Measurements from ENCODE around the gene PTK7. TPM values are rescaled to one million over a fixed set of nuclear protein-coding genes. Genes with fewer than 3 reads are reported as not detected.

The PTK7 gene
- total RNA-seq, 4 donors from 2014 or later: 6.8 to 10.8 (median 8.0) TPM

DNA sequence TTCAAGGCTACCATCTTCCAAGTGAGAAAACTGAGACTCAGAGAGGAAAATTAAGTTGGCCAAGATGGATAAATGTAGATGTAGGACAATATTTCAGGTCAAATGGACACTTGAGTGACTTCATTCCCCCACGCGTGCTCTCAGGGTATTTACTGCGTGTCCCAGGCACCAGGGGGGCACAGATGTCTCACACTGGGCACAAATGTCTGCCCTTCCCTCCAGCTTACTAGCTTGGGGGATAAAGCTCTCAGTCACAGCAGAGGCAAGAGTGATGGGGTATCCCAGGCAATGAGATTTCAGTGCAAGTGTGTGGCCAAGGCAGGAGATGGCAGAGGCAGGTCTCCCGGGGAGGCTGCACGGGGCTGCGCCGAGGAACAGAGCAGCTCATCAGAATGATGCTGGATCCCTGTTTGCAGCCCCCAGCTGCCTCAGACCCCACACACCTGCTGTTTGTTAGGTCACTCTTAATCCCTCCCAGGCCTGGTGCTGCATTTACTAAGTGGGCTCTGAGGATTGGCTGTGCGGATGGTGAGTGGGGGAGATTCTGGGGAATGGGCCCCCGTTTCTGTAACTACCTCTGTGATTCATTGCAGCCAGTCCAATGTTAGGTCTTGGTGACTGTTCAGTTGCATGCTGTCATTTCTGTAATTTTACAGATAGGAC lies 44.1 kb downstream of the PTK7 start:
- H3K27ac ChIP-seq (replicated peaks in 1 of 4): peak overlapping the region in 1 of 4 donors; percentile 57
- DNase-seq (ENCODE audit: extremely low spot score): no peak

DNA sequence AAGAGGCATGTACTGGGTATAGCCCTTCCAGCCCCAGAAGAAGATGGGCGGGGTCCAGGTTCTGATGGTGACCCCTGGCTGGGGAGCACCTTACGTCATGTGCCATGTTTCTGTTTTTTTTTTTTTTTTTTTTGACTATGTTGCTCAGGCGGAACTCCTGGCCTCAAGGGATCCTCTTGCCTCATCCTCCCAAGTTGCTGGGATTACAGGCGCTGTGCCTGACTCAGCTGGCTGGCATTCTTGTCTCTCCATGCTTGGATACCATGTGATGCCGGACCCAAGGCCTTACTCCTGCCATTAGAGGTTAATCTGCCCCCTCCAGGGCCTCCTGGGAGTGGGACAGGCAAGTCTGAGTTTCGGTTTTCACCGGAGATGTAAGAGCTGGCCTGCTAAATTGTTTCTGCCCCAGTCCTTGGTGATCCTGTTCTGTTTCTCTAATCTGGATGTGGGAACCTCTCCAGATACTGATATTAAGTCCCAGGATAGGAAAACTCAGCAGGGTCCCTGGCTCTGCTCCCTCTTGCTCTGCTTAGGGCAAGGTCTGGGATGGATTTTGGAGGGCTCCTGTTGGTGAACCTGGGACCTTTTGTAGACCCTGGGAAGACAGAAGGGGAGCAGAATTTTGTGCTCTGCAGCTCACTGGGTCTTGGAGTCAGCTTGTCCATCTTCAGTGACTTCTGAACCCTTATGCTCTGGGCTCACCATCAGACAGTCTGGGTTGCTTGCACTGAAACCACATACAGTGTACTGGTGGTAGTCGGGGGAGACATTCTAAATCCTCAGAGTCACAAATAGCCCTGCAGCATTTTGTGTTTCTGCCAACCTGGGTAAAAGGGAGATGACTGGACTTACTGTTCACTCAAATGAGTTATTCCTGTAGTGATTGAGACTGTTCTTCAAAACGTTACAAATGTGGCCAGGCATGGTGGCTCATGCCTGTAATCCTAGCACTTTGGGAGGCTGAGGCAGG lies 45.1 kb downstream of the PTK7 start:
- DNase-seq (ENCODE audit: extremely low spot score): no peak
- TF ChIP-seq EP300 (IDR thresholded peaks at IDR 0.05): no peak
- TF ChIP-seq POLR2A (IDR thresholded peaks at IDR 0.05; ENCODE audit: low read depth): no peak
- TF ChIP-seq, protein P1, sequence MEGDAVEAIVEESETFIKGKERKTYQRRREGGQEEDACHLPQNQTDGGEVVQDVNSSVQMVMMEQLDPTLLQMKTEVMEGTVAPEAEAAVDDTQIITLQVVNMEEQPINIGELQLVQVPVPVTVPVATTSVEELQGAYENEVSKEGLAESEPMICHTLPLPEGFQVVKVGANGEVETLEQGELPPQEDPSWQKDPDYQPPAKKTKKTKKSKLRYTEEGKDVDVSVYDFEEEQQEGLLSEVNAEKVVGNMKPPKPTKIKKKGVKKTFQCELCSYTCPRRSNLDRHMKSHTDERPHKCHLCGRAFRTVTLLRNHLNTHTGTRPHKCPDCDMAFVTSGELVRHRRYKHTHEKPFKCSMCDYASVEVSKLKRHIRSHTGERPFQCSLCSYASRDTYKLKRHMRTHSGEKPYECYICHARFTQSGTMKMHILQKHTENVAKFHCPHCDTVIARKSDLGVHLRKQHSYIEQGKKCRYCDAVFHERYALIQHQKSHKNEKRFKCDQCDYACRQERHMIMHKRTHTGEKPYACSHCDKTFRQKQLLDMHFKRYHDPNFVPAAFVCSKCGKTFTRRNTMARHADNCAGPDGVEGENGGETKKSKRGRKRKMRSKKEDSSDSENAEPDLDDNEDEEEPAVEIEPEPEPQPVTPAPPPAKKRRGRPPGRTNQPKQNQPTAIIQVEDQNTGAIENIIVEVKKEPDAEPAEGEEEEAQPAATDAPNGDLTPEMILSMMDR (IDR thresholded peaks at IDR 0.05): no peak
- peak; percentile 42 to 48 for TF ChIP-seq POLR2AphosphoS5 (IDR thresholded peaks at IDR 0.05)

More for the DNA sequence above, 44.1 kb downstream of the PTK7 start:
- Histone ChIP-seq H3K4me1 (peaks cover 3 to 30% (median 27%) of the 10 kb centered on the region in 4 donors), H3K36me3 (no peaks in the 10 kb centered on the region), H3K27me3 (no peaks in the 10 kb centered on the region), H3K4me3 (no peak overlapping the region), H3K9me3 (no peaks in the 10 kb centered on the region)
- TF ChIP-seq, protein P1 (IDR thresholded peaks at IDR 0.05): no peak
- no peak for TF ChIP-seq POLR2A (IDR thresholded peaks at IDR 0.05; ENCODE audit: low read depth)
- WGBS: 89% methylated on average over 9 of the region's 9 CpGs
- intact Hi-C loops (cut with DNase I): no loop called here

DNA sequence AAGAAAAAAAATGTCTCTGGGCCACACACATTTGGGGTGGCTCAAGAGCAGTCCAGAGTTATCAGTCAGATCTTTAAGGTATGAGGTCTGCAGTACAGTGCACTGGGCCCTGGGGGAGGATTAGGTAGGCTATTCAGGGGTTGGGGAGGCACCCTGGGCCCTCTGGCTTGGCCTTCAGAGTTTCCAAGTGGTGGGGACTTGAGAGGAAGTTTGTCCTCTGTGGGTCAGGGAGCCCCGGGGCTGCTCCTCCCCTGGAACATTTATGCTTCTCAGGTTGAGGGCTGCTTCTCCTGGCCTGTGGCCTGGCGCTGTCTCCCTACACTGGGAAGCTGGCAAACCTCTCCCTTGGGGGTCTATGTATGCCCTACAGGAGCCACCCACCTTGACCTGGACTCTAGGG lies 46.0 kb downstream of the PTK7 start:
- DNase-seq (ENCODE audit: extremely low spot score): no peak
- Histone ChIP-seq H3K27me3 (no peaks in the 10 kb centered on the region), H3K4me3 (no peak overlapping the region), H3K27ac (replicated peaks in 1 of 4) (peak overlapping the region in 1 of 4 donors; percentile 71), H3K4me1 (peaks cover 3 to 30% (median 27%) of the 10 kb centered on the region in 4 donors), H3K36me3 (no peaks in the 10 kb centered on the region), H3K9me3 (no peaks in the 10 kb centered on the region)
- 79% methylated on average over 2 of the region's 2 CpGs for WGBS
- intact Hi-C loops (cut with DNase I): no loop called here
- TF ChIP-seq EP300 (IDR thresholded peaks at IDR 0.05): no peak
- TF ChIP-seq, protein P1 (IDR thresholded peaks at IDR 0.05): no peak
- TF ChIP-seq POLR2A (IDR thresholded peaks at IDR 0.05; ENCODE audit: low read depth): no peak
- TF ChIP-seq POLR2AphosphoS5 (IDR thresholded peaks at IDR 0.05): no peak

More for the DNA sequence above, 45.1 kb downstream of the PTK7 start:
- intact Hi-C loops (cut with DNase I): no loop called here
- 46% methylated on average over 9 of the region's 9 CpGs for WGBS
- Histone ChIP-seq H3K27me3 (no peaks in the 10 kb centered on the region), H3K4me1 (peaks cover 3 to 30% (median 27%) of the 10 kb centered on the region in 4 donors), H3K36me3 (no peaks in the 10 kb centered on the region), H3K9me3 (no peaks in the 10 kb centered on the region), H3K27ac (replicated peaks in 1 of 4) (peak overlapping the region in 3 of 4 donors; percentile 26 to 68 (median 57)), H3K4me3 (no peak overlapping the region)

DNA sequence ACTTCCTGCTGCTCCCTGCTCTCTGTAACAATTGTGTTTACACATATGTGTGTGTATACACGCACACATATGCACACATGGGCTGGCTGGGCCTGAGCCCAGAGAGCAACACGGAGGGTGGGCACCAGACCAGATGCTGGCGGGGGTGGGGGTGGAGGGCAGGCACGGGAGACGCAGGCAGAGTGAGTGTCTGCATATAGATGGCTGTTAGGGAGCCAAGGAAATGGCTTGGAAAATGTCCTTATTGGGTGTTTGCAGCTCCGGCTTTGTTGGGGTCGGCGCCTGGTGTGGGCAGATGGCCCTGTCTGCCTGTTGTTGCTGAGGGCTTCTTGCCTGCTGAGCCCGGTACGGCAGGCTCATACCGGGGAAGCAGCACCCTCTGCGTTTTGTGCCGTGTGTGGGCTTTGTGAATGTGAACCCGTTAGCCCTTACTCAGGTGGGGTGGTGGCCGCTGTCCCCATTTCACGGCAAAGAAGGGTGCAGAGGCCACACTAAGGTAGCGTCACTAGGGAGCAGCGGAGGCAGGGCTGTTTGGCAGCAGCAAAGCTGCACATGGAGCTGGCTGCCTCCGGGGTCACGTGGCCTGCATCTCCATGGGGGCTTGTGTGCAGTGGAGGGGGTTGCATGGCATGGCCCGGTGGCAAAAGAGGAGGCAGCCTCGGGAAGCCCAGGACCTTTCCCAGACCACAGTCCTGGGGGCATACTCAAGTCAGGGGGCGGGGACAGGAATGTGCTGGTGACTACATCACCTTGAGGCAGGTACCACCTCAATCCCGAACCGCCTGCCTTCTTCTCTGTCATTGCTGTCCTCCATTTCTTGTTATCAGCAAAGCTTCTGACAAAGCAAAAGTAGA lies 47.6 kb downstream of the PTK7 start:
- peaks cover 3 to 37% (median 31%) of the 10 kb centered on the region in 4 donors for H3K4me1 ChIP-seq
- 50% methylated on average over 15 of the region's 25 CpGs for WGBS
- TF ChIP-seq, protein P1 (IDR thresholded peaks at IDR 0.05): no peak
- TF ChIP-seq POLR2A (IDR thresholded peaks at IDR 0.05; ENCODE audit: low read depth): no peak
- no peak for TF ChIP-seq POLR2AphosphoS5 (IDR thresholded peaks at IDR 0.05)
- no peak for TF ChIP-seq EP300 (IDR thresholded peaks at IDR 0.05)
- no peaks in the 10 kb centered on the region for H3K27me3 ChIP-seq
- intact Hi-C loops (cut with DNase I): no loop called here
- H3K9me3 ChIP-seq: no peaks in the 10 kb centered on the region
- no peak for DNase-seq (ENCODE audit: extremely low spot score)
- H3K4me3 ChIP-seq: no peak overlapping the region
- H3K27ac ChIP-seq (replicated peaks in 1 of 4): peak overlapping the region in 2 of 4 donors; percentile 42 to 71
- no peaks in the 10 kb centered on the region for H3K36me3 ChIP-seq
